CD4-positive, alpha-beta T cell treated with Interleukin-4 for 1 hour (primary cell): Measurements from ENCODE around the gene IFITM1.
"Not testable (repeated sequence)": the region's sequence is repeated elsewhere in the genome, so short reads cannot be mapped to it uniquely, and the experiment has no call there.

Experiments
- DNase-seq, 2 donors: peaks; one replicate each; pipeline ENCODE4 v3.0.0-alpha.2; 2020 to 2022

The IFITM1 gene

GRCh38 chr11:309979-310572 is 3.8 kb upstream of the IFITM1 start:
- not testable (repeated sequence) for DNase-seq

GRCh38 chr11:311013-311748 is 2.7 kb upstream of the IFITM1 start:
- DNase-seq, result not testable (repeated sequence)

DNA sequence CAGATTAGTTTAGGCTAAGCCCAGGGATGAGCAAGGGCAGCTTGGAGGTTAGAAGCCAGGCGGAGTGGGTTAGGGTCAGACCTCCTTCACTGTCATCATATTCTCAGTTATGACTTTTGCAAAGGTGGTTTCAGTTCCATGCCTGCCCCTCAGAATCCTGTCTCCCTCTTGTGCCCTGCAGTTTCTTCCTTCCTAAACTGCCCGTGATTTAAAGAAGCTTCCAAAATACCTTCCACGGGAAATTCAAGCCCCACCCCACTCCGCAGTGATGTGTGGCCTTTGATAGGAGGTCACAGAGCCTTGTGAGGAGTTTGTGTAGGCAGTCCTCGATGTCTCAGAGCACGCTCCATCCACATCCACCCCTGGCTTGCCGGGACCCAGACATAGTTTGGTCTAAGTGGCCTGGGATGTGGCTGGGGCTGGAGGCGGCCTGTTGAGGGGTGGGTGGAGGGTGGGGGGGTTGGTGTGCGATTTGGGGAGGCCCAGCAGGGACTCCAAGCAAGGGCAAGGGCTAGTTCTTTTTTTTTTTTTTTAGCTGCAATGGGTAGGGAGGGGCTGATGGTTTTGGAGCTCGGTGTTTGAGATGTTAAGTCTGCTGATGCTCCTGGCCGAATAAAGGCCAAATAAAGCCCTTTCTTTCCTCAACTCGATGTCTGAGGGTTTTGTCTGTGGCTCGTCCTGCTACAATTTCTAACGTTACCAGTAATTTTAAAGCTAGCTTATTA is 1.6 kb upstream of the IFITM1 start:
- no peak for DNase-seq

GRCh38 chr11:313304-313786 is 495 bp upstream of the IFITM1 start:
- DNase-seq, result no peak

GRCh38 chr11:314554-314875 is 675 bp downstream of the IFITM1 start:
- not testable (repeated sequence) for DNase-seq

GRCh38 chr11:315051-315481 is 1.2 kb downstream of the IFITM1 start:
- DNase-seq, result no peak

- no peak for DNase-seq
These were observed 1.7 kb downstream of the IFITM1 start for GRCh38 chr11:315516-315994.

DNA sequence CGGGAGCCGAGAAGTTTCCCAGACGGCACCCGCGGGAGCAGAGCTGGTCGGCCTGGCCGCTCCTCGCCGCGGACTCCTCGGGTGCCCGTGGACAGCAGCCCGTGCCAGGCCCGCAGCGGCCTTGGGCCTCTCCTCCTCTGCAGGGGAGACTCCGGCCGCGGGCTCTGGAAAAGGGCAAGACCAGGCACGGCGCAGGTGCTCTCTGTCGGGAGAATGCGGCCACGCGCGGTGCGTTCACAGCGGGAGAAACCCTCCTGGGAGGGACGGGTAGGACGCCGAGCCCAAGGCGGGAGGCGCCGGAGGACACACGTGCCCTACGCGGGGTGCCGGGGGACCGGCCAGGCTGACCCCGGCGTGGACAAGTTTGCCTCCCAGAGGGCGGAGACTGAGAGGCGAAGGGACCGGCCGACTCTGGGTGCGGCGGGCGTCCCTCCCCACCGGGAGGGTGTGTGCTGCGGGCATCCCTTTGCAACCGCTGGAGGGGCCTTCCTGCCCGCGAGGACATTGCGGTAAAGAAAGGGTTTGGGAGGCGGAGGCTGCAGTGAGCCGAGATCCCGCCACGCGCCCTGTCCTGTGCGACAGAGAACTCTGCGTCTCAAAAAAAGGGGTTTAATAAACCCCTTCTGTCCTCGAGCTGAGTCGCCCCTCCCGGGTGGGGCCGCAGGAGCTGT is 2.3 kb downstream of the IFITM1 start:
- DNase-seq, result peak in 1 of 2 donors; percentile 45

GRCh38 chr11:316891-317301 is 3.1 kb downstream of the IFITM1 start:
- peak in 1 of 2 donors; percentile 61 for DNase-seq

- not testable (repeated sequence) for DNase-seq
These were observed 4.0 kb downstream of the IFITM1 start for GRCh38 chr11:317668-318404.

- not testable (repeated sequence) for DNase-seq
These were observed 4.7 kb downstream of the IFITM1 start for GRCh38 chr11:318405-319120.

DNA sequence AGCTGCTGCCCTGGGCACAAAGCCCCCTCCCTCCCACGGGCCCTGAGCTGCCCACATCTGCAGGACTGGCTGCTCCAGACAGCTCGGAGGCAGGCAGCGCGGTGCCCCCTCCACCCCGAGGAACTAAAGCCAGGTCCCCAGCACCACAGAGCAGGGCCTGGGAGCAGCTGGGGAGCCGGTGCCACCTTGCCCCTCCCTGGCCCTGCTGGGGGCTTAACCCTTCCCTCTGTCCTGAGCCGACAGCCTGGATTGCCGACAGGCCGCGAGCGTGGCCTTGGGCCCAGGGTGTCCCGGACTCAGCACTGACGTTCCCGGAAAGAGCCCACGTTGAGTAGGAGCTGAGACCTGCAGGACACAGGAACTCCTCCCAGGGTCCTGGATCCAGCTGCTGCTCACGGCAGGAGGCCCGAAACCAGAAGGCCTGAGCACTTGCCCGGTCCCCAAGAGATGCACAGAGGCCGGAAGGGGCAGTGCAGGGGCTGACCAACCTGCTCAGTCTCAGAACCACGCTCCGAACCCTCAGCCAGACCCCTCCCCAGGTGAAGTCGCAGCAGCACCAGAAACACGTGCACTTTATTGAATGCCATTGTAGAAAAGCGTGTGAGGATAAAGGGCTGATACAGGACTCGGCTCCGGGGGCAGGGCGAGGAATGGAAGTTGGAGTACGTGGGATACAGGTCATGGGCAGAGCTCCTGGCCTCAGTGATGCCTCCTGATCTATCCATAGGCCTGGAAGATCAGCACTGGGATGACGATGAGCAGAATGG is 5.5 kb downstream of the IFITM1 start:
- not testable (repeated sequence) for DNase-seq

DNA sequence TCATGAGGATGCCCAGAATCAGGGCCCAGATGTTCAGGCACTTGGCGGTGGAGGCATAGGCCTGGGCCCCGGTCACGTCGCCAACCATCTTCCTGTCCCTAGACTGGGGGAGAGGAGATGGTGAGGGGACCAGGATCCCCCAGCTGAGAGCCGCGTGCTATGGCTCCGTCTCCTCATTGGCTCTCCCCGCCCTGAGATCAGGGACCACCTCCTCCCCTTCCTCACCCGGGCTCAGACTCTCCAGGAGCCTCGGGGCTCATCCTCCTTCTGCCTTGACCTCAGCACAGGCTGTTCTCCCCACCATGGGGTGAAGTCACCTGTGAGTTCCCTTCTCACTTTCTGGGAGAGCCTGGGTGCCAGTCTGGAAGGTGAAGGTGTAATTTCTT is 6.0 kb downstream of the IFITM1 start:
- not testable (repeated sequence) for DNase-seq

- DNase-seq, result no peak
These were observed 10.3 kb downstream of the IFITM1 start for GRCh38 chr11:324156-324555.

GRCh38 chr11:324593-325517 is 11.0 kb downstream of the IFITM1 start:
- DNase-seq, result not testable (repeated sequence)

GRCh38 chr11:325796-326591 is 12.2 kb downstream of the IFITM1 start:
- no peak for DNase-seq

DNA sequence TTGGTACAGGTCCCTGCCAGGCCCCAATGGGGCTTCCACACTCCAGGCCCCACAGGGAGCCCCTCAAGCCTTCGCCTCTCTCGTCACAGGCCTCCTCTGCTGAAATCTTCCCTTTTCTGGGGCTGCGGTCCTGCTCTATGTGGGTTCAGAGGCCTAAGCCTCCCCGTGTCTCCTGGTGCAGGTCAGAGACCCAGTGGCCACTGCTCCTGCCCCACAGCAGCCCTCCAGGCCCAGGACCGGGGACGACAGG is 12.7 kb downstream of the IFITM1 start:
- no peak for DNase-seq

DNA sequence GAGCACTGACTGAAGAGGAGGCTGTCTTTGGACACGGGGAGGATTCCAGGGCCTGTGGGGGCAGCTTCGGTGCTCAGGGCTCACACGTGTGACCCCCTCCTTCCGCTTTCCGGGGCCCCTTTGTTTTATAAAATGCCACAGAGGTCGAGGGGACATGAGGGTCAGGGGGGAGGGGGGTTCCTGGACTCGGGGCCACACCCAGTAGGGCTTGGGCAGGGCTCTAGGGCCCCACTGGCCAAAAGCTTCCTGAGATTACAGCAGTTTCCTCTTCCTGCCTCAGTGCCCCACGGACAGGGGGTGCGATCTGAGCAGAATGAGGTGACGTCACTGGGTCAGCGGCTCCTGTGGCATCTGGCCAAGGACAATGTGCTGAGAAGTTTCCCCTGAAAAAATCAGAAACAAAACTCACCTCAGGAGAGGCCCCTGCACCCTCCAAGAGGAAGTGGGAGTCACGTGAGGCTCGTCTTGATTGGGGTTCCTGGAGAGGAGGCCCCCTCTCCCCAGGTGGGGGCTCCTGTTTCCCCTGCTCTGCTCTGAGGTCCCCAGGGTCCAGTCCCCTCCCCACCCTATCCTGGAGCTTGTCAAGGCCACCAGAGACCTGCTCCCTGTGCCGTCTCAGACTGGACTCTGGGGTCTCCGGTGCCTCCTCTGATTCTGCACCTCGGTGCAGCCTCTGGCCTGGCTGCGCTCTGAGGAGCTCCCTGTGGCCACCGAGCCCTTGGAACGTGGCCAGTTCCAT is 13.2 kb downstream of the IFITM1 start:
- DNase-seq, result peak; percentile 85 to 87

DNA sequence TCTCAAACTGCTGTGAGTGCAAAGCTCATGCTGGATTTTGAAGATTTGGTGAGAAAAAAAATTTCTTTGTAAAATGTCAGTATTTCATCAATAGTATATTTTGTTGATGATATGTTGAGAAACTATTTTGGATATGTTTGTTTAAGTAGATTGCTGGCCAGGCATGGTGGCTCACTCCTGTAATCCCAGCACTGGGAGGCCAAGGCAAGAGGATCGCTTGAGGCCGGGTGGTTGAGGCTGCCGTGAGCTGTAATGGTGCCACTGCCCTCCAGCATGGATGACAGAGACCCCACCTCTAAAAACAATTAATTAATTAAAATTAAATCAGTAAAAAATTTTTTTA is 13.7 kb downstream of the IFITM1 start:
- no peak for DNase-seq
